Stimulated activated CD4-positive, alpha-beta T cell treated with anti-CD3 and anti-CD28 coated beads, Interleukin-12 subunit alpha, Interleukin-12 subunit beta, amount 100 ng/mL, for 24 hours (primary cell): ENCODE data around the gene LMBR1L.

Source experiments
- DNase-seq, 2 experiments: peaks; one replicate each; pipeline ENCODE4 v3.0.0-alpha.2; 2020; ENCODE audit warnings: low read depth in 2 of 2

LMBR1L gene

GRCh38 chr12:49111206-49111605 is 559 bp upstream of the LMBR1L start:
- no peak for DNase-seq

GRCh38 chr12:49109641-49110463 is 795 bp downstream of the LMBR1L start:
- no peak for DNase-seq

DNA sequence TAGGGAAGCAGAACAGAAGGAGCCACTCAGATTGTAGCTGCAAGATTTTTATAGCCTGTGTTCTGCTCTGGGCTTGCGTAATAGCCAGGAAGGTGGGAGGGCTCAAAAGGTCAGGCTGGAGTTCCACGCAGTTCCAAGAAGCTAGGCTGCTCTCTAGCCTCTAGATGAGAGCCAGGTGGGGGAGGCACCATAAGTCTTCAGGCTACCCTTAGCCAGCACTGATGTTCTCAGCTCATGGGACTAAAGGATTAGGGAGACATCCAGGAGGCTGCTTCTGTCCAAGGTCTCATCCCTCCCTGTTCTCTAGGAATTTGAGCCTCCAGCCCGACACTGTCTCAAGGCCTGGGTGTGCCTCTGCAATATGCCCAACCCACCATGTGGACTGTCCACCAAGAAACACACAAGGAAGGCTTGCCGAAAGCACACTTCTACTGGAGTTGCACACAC is 1.7 kb downstream of the LMBR1L start:
- DNase-seq = no peak

DNA sequence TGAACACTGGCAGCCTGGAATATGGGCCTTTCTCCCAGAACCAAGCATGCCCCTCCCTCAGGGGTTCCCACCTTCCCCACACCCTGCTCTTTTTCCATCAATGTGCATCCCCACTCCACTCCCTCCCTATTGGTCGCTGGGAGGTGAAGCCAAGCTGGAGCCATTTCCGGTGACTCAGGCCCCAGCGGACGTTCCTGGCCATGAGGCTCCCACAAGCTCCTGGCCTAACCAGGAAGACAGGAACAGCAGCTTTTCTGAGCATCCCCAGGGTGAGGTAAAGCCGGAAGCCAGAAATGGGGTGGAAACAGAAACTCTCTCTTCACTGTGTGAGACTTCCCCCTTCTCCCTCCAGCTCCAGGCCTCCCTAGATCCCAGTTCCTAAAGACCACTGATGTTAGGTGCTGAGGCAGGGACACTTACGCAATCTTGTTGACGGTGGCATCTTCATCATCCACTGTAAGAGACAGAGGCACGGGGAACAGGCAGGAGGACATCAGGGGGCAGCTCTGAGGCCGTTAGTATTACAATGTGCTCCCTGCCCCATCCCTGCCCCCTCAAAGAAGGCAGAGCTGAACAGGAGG is 5.1 kb downstream of the LMBR1L start:
- no peak for DNase-seq

DNA sequence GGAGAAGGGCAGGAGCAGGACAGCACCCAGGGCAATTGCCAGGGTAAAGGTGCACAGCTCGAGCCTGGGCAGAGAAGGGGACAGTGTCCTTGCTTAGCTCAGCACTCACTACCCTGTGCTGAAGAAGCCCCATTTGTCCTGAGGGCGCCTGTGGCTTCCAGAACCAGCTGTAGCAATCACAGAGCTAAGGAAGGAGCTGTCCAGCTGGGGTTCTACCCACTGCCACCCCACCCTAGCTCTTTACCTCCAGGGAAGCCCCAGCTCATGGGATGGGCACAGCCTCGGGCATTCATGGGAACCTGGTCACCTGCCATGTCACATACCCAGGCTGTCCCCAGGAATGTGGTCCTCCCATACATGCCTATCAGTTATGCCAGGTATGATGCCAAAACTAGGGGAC is 5.8 kb downstream of the LMBR1L start:
- no peak for DNase-seq

GRCh38 chr12:49100380-49100779 is 10.3 kb downstream of the LMBR1L start:
- DNase-seq = no peak

DNA sequence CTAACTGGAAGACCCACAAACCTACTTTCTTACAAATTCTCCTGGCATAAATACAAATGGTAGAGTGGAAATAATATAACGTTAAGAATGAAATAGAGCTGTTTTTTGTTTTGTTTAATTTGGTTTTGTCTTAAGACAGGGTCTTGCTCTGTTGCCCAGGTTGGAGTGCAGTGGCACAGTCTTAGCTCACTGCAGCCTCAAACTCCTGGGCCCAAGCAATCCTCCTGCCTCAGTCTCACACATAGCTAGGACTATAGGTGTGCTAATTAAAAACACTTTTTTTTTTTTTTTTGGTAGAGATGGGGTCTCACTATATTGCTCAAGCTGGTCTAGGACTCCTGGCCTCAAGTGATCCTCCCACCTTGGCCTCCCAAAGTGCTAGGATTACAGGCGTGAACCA is 11.9 kb downstream of the LMBR1L start:
- no peak for DNase-seq

GRCh38 chr12:49098035-49098451 is 12.6 kb downstream of the LMBR1L start:
- DNase-seq = peak; percentile 38 to 65

- no peak for DNase-seq
These were observed 13.3 kb downstream of the LMBR1L start for GRCh38 chr12:49097381-49097780.

DNA sequence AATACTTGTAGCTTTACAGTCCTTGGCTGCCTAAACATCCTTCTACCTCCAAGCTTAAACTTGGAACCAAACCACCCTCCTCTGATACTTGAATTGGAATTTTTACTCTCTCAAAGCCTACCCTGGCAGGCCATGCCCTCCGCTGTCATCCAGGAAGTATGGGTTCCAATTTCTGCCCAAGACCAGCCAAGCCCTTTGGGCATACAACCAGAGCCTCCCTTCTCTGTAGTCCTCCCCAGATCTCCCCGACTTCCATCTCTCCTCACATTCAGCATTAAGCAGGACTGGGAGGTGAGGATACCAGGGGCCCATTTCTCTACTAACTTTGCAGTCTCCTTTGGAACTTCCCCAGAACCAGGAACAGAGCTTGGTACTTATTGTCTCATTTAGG is 15.7 kb downstream of the LMBR1L start:
- no peak for DNase-seq

- no peak for DNase-seq
These were observed 16.3 kb downstream of the LMBR1L start, which contains the start of gene DHH for GRCh38 chr12:49094160-49094974. Gene DHH, minus strand, starts transcription at chr12:49094801. Its CDS starts 289 bp downstream, at chr12:49094512.

- no peak for DNase-seq
These were observed 16.9 kb downstream of the LMBR1L start for GRCh38 chr12:49093792-49094159.

GRCh38 chr12:49092816-49093406 is 17.7 kb downstream of the LMBR1L start:
- no peak for DNase-seq

- DNase-seq = peak in 1 of 2 experiments; percentile 59
These were observed 18.4 kb downstream of the LMBR1L start for GRCh38 chr12:49092086-49092815.

- DNase-seq = no peak
These were observed 18.9 kb downstream of the LMBR1L start for GRCh38 chr12:49091836-49092085.

GRCh38 chr12:49091056-49091835 is 19.4 kb downstream of the LMBR1L start:
- DNase-seq = no peak

DNA sequence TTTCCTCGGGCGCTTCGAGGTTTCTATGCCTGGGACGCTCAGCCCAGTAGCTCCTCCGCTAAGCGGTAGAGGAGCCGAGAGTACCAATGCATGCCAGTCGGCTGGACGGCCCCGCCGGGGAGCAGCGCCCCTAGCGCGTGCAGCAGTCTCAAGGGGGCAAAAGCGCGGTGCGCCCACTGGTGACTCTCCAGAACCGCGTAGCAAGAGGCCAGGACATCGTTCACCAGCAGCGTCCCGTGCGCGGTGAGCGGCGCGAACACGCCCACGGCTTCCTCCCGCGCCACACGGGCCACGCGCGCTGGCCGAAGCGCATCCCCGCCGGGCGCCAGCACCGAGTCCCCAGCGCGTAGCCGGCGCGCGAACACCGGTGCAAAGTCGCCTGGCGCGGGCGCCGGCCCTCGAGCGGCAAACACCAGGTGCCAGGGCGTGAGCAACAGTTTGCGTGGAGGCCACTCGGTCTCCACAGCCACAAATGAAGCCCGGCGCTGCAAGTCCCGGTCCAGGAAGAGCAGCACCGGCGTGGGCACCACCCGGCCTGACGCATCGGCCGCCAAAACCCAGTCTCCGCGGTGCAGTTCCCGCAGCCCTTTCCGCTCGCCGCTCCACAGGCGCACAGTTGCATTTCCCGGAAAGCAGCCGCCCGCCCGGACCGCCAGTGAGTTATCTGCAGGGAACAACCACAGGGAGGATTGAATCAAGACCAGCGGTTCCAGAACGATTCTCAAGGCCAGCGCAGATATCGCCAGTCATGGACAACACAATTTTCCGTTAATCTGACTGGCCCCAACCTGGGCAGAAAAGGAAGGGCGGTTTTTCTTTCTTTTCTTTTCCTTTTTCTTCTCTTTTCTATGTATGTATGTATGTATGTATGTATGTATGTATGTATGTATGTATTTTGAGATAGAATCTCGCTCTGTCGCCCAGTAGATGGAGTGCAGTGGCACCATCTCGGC is 20.6 kb downstream of the LMBR1L start:
- peak in 1 of 2 experiments; percentile 28 for DNase-seq

GRCh38 chr12:49088932-49089330 is 21.7 kb downstream of the LMBR1L start:
- no peak for DNase-seq

GRCh38 chr12:49088150-49088931 is 22.3 kb downstream of the LMBR1L start:
- DNase-seq = peak; percentile 48 to 59
